Panc1 (cell line): ENCODE measurements around the gene REN. TPM values are rescaled to one million over a fixed set of nuclear protein-coding genes. Genes with fewer than 3 reads are reported as not detected.

Source experiments
- ATAC-seq: fragments of 200-7000 bp; cut with Tn5 transposase; 2 replicates; pipeline ENCODE4 v1.9.1; 2020; ENCODE audit warnings: mild to moderate bottlenecking, moderate library complexity
- BruUV-seq: library from RNA; stranded (reverse); fragments of 400-500 nt; replicated peaks from 2 replicates; lab custom pipeline; 2021; lab: Mats Ljungman, UMichigan
- CTCF ChIA-PET: fragments of 300-600 bp; sonication (Branson Sonifier 250); formaldehyde crosslinking; loops from one replicate; lab custom pipeline; 2022; ENCODE audit warnings: antibody characterized with exemption; lab: Charles Lee
- POLR2A ChIA-PET: fragments of 300-600 bp; sonication (Branson Sonifier 250); formaldehyde crosslinking; loops from one replicate; lab custom pipeline; 2022; ENCODE audit warnings: antibody characterized with exemption; lab: Charles Lee
- DNase-seq: peaks from one replicate; pipeline ENCODE4 v3.0.0-alpha.2; 2010; ENCODE audit warnings: low read depth, low spot score
- H3K27ac ChIP-seq: 2 replicates; pipeline ENCODE4 v1.5.1; 2011; ENCODE audit warnings: mild to moderate bottlenecking, low read length, inconsistent platforms
- H3K27me3 ChIP-seq: fragments of 200-500 bp; sonication (Bioruptor generic); 2 replicates; pipeline ENCODE4 v1.6.0; 2014; ENCODE audit warnings: low read length, inconsistent platforms; ENCODE audit not compliant: control insufficient read depth, insufficient read depth
- H3K36me3 ChIP-seq: fragments of 200-500 bp; sonication (Bioruptor generic); 2 replicates; pipeline ENCODE4 v1.5.1; 2014; ENCODE audit warnings: inconsistent platforms, mild to moderate bottlenecking, low read length, moderate library complexity; ENCODE audit not compliant: control insufficient read depth, insufficient read depth
- H3K4me1 ChIP-seq: 2 replicates; pipeline ENCODE4 v1.5.1; 2011; ENCODE audit warnings: inconsistent platforms, mild to moderate bottlenecking, low read length, moderate library complexity; ENCODE audit not compliant: control insufficient read depth, insufficient read depth
- H3K4me3 ChIP-seq, 2 experiments: 2 replicates each; pipeline ENCODE4 v1.5.1; 2011 to 2012; ENCODE audit warnings: low read depth in 2 of 2, low read length in 2 of 2, mild to moderate bottlenecking in 2 of 2, inconsistent platforms in 1 of 2, moderate library complexity in 1 of 2
- H3K9me3 ChIP-seq: fragments of 200-500 bp; sonication (Bioruptor generic); 2 replicates; pipeline ENCODE4 v1.5.1; 2014; ENCODE audit warnings: low read depth, mild to moderate bottlenecking, inconsistent platforms, low read length, moderate library complexity; ENCODE audit not compliant: control insufficient read depth, insufficient read depth
- POLR2AphosphoS5 ChIP-seq: IDR thresholded peaks from 2 replicates; pipeline ENCODE4 v1.6.1; 2012; ENCODE audit warnings: mild to moderate bottlenecking, low read depth, low read length, moderate library complexity
- SIN3A ChIP-seq: IDR thresholded peaks from 2 replicates; pipeline ENCODE4 v1.6.1; 2012; ENCODE audit warnings: low read depth, mild to moderate bottlenecking, low read length, moderate library complexity, borderline replicate concordance; ENCODE audit not compliant: insufficient read depth
- TCF7L2 ChIP-seq: IDR thresholded peaks from 2 replicates; pipeline ENCODE4 v1.6.1; 2011; ENCODE audit warnings: mild to moderate bottlenecking, low read depth, low read length, inconsistent platforms
- in situ Hi-C: cut with HindIII; loops from 2 replicates; pipeline ENCODE4 v1.10.0; 2016; ENCODE audit warnings: low sequenced_read_pairs, low pct_unique_long_range_greater_than_20kb
- intact Hi-C: fragments of 100-400 bp; cut with micrococcal nuclease; formaldehyde crosslinking; loops from one replicate; pipeline ENCODE4 v1.10.0; 2022; ENCODE audit not compliant: unreplicated experiment
- total RNA-seq: library from RNA; stranded (reverse); gene quantifications from one replicate; pipeline ENCODE4 v1.2.1, GENCODE V29; 2021; ENCODE audit not compliant: unreplicated experiment
- TF ChIP-seq, protein P1 (sequence below): fragments of 450-650 bp; IDR thresholded peaks from 2 replicates; pipeline ENCODE4 v1.5.1; 2017; ENCODE audit warnings: mild to moderate bottlenecking
- TF ChIP-seq, protein P2 (sequence below), 2 experiments: IDR thresholded peaks; 2 replicates each; pipeline ENCODE4 v1.6.1; 2011 to 2012; ENCODE audit warnings: low read depth in 2 of 2, control low read depth in 1 of 2, low read length in 1 of 2, mild to moderate bottlenecking in 1 of 2, moderate library complexity in 1 of 2; ENCODE audit not compliant: insufficient read depth in 1 of 2

REN gene
- total RNA-seq, 1 experiment from 2014 or later: not detected

- in situ Hi-C loops: no loop called here
- no peaks in the 10 kb centered on the region for H3K9me3 ChIP-seq
- no peaks in the 10 kb centered on the region for H3K4me1 ChIP-seq
- no peak overlapping the region for H3K4me3 ChIP-seq
- BruUV-seq: no TSS peak
- no peak for ATAC-seq
- peaks cover 3% of the 10 kb centered on the region; the same call in 1 of the 2 replicates for H3K27me3 ChIP-seq
- no peaks in the 10 kb centered on the region; the same call in 1 of the 2 replicates for H3K36me3 ChIP-seq
- H3K27ac ChIP-seq: no peak overlapping the region
- CTCF ChIA-PET: no interaction called here
- TF ChIP-seq POLR2AphosphoS5 (no peak), SIN3A (no peak), TCF7L2 (no peak)
- TF ChIP-seq, protein P1, sequence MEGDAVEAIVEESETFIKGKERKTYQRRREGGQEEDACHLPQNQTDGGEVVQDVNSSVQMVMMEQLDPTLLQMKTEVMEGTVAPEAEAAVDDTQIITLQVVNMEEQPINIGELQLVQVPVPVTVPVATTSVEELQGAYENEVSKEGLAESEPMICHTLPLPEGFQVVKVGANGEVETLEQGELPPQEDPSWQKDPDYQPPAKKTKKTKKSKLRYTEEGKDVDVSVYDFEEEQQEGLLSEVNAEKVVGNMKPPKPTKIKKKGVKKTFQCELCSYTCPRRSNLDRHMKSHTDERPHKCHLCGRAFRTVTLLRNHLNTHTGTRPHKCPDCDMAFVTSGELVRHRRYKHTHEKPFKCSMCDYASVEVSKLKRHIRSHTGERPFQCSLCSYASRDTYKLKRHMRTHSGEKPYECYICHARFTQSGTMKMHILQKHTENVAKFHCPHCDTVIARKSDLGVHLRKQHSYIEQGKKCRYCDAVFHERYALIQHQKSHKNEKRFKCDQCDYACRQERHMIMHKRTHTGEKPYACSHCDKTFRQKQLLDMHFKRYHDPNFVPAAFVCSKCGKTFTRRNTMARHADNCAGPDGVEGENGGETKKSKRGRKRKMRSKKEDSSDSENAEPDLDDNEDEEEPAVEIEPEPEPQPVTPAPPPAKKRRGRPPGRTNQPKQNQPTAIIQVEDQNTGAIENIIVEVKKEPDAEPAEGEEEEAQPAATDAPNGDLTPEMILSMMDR: no peak
- TF ChIP-seq, protein P2, sequence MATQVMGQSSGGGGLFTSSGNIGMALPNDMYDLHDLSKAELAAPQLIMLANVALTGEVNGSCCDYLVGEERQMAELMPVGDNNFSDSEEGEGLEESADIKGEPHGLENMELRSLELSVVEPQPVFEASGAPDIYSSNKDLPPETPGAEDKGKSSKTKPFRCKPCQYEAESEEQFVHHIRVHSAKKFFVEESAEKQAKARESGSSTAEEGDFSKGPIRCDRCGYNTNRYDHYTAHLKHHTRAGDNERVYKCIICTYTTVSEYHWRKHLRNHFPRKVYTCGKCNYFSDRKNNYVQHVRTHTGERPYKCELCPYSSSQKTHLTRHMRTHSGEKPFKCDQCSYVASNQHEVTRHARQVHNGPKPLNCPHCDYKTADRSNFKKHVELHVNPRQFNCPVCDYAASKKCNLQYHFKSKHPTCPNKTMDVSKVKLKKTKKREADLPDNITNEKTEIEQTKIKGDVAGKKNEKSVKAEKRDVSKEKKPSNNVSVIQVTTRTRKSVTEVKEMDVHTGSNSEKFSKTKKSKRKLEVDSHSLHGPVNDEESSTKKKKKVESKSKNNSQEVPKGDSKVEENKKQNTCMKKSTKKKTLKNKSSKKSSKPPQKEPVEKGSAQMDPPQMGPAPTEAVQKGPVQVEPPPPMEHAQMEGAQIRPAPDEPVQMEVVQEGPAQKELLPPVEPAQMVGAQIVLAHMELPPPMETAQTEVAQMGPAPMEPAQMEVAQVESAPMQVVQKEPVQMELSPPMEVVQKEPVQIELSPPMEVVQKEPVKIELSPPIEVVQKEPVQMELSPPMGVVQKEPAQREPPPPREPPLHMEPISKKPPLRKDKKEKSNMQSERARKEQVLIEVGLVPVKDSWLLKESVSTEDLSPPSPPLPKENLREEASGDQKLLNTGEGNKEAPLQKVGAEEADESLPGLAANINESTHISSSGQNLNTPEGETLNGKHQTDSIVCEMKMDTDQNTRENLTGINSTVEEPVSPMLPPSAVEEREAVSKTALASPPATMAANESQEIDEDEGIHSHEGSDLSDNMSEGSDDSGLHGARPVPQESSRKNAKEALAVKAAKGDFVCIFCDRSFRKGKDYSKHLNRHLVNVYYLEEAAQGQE (IDR thresholded peaks at IDR 0.05; ENCODE audit: insufficient read depth in 1 of 2, low read depth in 2 of 2, low read length in 1 of 2): no peak
- POLR2A ChIA-PET: no interaction called here
- intact Hi-C loops: no loop called here
- DNase-seq: no peak
These were observed 46.6 kb upstream of the REN start for GRCh38 chr1:204212715-204213114.

- ChIA-PET POLR2A (interaction anchor here (0.6 kb wide), 1 partner anchor 43 kb away, joined by 5 read pairs; no protein-coding TSS in a partner anchor), CTCF (interaction anchor here (0.6 kb wide), 1 partner anchor 338 kb away, joined by 8 read pairs; no protein-coding TSS in a partner anchor)
- no peaks in the 10 kb centered on the region for H3K4me1 ChIP-seq
- intact Hi-C loops: no loop called here
- no peak for DNase-seq
- no TSS peak for BruUV-seq
- no peak for ATAC-seq
- peaks cover 3% of the 10 kb centered on the region; the same call in 1 of the 2 replicates for H3K27me3 ChIP-seq
- no peaks in the 10 kb centered on the region for H3K9me3 ChIP-seq
- H3K27ac ChIP-seq: no peak overlapping the region
- H3K4me3 ChIP-seq: no peak overlapping the region
- H3K36me3 ChIP-seq: no peaks in the 10 kb centered on the region; the same call in 1 of the 2 replicates
- in situ Hi-C loops: no loop called here
- TF ChIP-seq, protein P2 (IDR thresholded peaks at IDR 0.05; ENCODE audit: insufficient read depth in 1 of 2, low read depth in 2 of 2, low read length in 1 of 2): no peak
- TF ChIP-seq TCF7L2: no peak
- no peak for TF ChIP-seq POLR2AphosphoS5
- TF ChIP-seq, protein P1: no peak
- no peak for TF ChIP-seq SIN3A
These were observed 44.9 kb upstream of the REN start for GRCh38 chr1:204211046-204211445.
